ENCODE measurements around the gene ANKRD42. TPM values are rescaled to one million over a fixed set of nuclear protein-coding genes. Genes with fewer than 3 reads are reported as not detected.

The ANKRD42 gene
- 8.3 and 9.5 TPM in 2 replicates for total RNA-seq (ENCODE audit: low replicate concordance)

DNA sequence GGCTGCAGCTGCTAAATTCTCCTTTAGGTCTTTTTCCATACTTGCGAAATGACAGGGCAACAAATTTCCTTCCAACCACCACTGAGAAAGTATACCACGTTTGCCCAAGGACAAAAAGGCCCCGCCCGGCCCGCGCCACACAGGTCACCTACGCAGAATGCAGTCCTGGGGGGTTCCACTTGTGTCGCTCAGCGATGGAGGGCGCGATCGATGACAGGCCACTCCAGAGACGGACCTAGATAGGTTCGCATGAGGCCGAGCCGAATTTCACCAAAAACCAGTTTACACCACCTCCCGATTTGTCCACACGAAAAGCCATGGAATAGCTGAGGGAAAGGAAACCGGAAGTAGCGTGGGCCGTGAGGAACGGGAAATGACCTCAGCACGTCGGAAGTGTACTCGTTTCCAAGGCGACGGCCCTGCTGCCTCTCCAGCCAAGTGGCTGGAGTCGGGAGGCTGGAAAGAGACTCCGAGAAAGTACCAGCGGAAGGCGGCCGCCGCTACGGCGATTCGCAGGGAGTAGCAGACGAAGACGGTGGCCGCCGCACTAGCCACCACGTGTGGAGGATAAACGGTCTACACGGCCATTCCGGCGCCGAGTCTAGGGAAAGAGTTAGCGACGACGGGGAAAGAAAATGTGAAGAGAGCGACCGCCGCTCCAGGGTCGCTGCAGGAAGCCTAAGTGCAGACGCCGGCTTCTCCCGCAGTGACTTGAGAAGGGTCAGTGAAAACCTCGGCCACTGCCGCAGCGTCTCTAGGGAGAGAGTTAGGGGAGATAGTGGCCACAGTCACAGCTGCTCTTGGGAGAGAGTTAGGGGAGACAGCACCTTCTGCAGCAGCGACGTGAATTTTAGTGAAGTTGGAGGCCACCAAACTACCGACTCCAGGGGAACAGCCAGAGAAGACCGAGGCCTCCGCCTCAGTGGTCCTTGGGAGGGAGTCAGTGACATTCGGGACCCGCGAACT lies at the start of gene ANKRD42:
ANKRD42 (plus strand) TSS at position 398 of the 966 bp plus-strand sequence. CDS start 959 bp downstream, outside the sequence.
- TF ChIP-seq, protein P1, sequence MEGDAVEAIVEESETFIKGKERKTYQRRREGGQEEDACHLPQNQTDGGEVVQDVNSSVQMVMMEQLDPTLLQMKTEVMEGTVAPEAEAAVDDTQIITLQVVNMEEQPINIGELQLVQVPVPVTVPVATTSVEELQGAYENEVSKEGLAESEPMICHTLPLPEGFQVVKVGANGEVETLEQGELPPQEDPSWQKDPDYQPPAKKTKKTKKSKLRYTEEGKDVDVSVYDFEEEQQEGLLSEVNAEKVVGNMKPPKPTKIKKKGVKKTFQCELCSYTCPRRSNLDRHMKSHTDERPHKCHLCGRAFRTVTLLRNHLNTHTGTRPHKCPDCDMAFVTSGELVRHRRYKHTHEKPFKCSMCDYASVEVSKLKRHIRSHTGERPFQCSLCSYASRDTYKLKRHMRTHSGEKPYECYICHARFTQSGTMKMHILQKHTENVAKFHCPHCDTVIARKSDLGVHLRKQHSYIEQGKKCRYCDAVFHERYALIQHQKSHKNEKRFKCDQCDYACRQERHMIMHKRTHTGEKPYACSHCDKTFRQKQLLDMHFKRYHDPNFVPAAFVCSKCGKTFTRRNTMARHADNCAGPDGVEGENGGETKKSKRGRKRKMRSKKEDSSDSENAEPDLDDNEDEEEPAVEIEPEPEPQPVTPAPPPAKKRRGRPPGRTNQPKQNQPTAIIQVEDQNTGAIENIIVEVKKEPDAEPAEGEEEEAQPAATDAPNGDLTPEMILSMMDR (IDR thresholded peaks at IDR 0.05; ENCODE audit: insufficient read depth, low read length): no peak
- peak; percentile 94 for DNase-seq (ENCODE audit: low read depth)
- peak within 1 kb of the TSS; percentile 90 for H3K4me3 ChIP-seq (ENCODE audit: low read depth, low read length)

DNA sequence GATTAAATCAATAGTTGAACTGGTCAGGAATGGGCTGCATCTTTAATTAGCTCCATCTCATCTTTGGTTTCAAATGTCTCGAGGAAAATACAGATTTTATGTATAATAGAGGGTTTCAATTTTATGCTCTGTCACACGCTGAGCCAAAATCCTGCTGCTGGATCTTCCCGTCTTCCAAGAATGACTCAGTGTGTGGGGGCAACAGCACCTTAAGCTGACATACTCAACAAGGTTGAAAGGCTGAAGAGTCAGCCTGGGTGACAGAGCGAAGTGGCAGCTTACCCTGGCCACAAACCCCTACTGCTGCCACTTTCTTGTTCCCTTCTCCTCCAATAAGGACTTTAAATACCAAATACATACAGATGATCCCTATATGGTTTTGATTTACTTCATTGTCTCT lies 45.6 kb upstream of the ANKRD42 start:
- DNase-seq (ENCODE audit: low read depth): no peak
- TF ChIP-seq, protein P1 (IDR thresholded peaks at IDR 0.05; ENCODE audit: insufficient read depth, low read length): no peak
- H3K4me3 ChIP-seq (ENCODE audit: low read depth, low read length): no peak overlapping the region

DNA sequence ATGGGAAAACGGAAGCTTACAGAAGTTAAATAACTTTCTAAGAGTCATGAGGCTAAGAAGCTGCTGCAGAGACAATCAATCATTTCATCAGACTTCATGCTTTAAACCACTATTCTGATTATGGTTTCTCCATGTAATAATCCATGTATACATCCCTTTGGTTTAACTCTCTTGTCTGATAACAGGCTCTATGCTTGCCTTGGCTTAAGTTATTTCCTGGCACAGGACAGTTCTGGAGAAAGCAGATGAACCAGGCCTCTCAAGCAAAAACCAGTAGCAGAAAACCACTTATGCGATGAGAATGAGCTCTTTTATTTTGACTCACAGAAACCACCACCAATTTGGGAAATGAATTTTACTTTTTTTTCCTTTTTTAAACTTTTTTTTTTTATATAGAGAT lies 43.1 kb upstream of the ANKRD42 start:
- DNase-seq (ENCODE audit: low read depth): no peak
- TF ChIP-seq, protein P1 (IDR thresholded peaks at IDR 0.05; ENCODE audit: insufficient read depth, low read length): no peak
- no peak overlapping the region for H3K4me3 ChIP-seq (ENCODE audit: low read depth, low read length)

DNA sequence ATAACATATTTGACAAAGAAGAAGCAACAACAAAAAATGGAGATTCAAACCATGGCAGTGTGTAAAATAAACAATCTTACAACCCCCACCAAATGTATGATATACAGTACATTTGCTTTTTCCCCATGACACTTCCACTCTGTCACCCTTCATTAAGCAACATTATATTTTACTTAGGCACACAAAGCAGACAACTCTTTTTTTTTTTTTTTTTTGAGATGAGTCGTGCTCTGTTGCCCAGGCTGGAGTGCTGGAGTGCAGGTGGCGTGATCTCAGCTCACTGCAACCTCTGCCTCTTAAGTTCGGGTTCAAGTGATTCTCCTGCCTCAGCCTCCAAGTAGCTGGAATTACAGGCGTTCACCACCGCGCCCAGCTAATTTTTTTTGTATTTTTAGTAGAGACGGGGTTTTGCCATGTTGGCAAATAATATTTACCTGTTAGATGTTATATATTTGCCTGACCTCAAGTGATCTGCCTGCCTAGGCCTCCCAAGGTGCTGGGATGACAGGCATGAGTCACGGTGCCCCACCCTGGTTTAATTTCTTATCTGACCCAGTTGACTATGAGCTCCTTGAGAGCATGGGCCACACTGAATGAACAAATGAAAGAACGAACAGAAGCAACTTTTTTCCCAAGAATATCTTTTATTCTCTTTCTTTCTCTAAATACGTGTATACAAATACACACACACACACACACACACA lies 42.1 kb upstream of the ANKRD42 start:
- no peak overlapping the region for H3K4me3 ChIP-seq (ENCODE audit: low read depth, low read length)
- DNase-seq (ENCODE audit: low read depth): no peak
- TF ChIP-seq, protein P1 (IDR thresholded peaks at IDR 0.05; ENCODE audit: insufficient read depth, low read length): no peak

DNA sequence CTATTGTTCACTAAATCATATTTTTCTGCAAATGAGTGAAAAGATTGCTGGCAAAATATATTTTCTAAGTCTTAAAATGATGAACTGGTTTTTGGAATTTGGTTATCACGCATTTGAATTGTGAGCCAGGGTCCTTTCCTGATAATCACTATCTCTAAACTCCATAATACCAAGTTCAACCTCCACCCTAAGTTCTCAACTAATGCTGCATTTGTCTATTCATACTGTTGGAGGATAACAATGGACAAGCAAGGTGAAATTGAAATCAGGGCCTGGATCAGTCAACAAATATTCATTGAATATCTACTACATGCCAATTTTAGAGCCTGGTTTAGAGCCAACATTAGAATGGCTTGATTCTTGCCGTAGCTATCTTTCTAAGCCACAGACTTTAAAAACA lies 41.2 kb upstream of the ANKRD42 start:
- DNase-seq (ENCODE audit: low read depth): no peak

DNA sequence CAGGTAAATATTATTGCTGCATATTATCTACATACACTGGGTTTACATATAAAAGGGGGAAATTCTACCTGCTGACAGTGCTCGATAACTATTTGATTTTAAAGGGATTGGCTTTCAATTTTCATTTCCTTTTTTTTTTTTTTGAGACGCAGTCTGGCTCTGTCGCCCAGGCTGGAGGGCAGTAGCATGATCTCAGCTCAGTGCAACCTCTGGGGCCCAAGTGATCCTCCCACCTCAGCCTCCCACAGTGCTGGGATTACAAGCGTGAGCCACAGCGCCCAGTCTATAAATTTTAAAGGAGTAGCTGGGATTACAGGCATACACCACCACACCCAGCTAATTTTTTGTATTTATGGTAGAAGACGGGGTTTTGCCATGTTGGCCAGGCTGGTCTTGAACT lies 39.7 kb upstream of the ANKRD42 start:
- no peak for DNase-seq (ENCODE audit: low read depth)
- TF ChIP-seq, protein P1 (IDR thresholded peaks at IDR 0.05; ENCODE audit: insufficient read depth, low read length): no peak
- H3K4me3 ChIP-seq (ENCODE audit: low read depth, low read length): no peak overlapping the region

More for the DNA sequence above, 41.2 kb upstream of the ANKRD42 start:
- no peak overlapping the region for H3K4me3 ChIP-seq (ENCODE audit: low read depth, low read length)
- TF ChIP-seq, protein P1 (IDR thresholded peaks at IDR 0.05; ENCODE audit: insufficient read depth, low read length): no peak

Measured in fibroblast of the aortic adventitia (primary cell).